ENCODE results near the gene WDFY4. TPM values are rescaled to one million over a fixed set of nuclear protein-coding genes. Genes with fewer than 3 reads are reported as not detected.

The WDFY4 gene
- total RNA-seq, 1 experiment from 2014 or later: 0.22 TPM

DNA sequence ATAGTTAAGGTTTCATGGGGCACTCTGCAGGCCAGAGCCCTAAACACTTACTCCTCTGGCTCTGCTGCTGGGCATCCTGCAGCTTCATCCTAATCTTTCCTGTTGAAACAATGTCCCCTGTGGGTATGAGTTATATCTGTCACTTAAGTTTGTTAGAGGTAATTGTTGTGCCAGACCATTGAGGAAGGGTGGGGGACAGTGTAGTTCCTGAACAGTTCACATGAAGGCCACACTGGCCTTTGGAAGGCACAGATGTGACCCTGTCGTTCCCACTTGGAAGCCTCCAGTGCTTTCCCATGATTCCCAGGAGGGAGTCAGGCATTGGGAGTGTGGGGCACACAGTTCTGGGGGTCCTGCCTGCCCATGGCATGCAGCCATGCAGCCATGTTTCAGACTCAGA, 65.3 kb downstream of the WDFY4 start:
- Histone ChIP-seq H3K9me3 (ENCODE audit: control insufficient read depth in 1 of 2, insufficient read depth in 1 of 2, low read depth in 1 of 2, low read length in 2 of 2) (no peaks in the 10 kb centered on the region), H3K36me3 (ENCODE audit: control insufficient read depth in 1 of 2, insufficient read depth in 2 of 2, low read length in 2 of 2) (no peaks in the 10 kb centered on the region), H3K4me1 (ENCODE audit: control insufficient read depth in 1 of 2, insufficient read depth in 2 of 2, low read length in 2 of 2) (no peaks in the 10 kb centered on the region), H3K9me2 (ENCODE audit: insufficient read depth) (no peaks in the 10 kb centered on the region), H3K79me2 (ENCODE audit: insufficient read depth, low read length) (no peaks in the 10 kb centered on the region), H3K4me3 (replicated peaks in 1 of 2; ENCODE audit: low read depth in 1 of 2, low read length in 2 of 2) (no peak overlapping the region), H3K27me3 (ENCODE audit: insufficient read depth, low read length) (peaks cover 8% of the 10 kb centered on the region; the same call in 1 of the 2 replicates), H3K4me2 (ENCODE audit: low read length) (no peak overlapping the region), H3K27ac (ENCODE audit: low read depth, low read length) (no peak overlapping the region), H4K20me1 (ENCODE audit: insufficient read depth) (no peaks in the 10 kb centered on the region), H2AFZ (ENCODE audit: low read depth, low read length, poor library complexity, severe bottlenecking) (no peak overlapping the region), H3K9ac (ENCODE audit: low read length) (no peak overlapping the region)
- intact Hi-C loops (cut with micrococcal nuclease): no loop called here
- no peak for DNase-seq (ENCODE audit: low read depth, low spot score)
- TF ChIP-seq ELF1 (IDR thresholded peaks at IDR 0.05; ENCODE audit: borderline replicate concordance, low read depth) (no peak), CEBPB (IDR thresholded peaks at IDR 0.05; ENCODE audit: low read depth) (no peak), EGR1 (IDR thresholded peaks at IDR 0.05; ENCODE audit: low read depth) (no peak), YY1 (IDR thresholded peaks at IDR 0.05; ENCODE audit: extremely low read depth, insufficient replicate concordance, low read depth, low read length) (no peak), CBX3 (IDR thresholded peaks at IDR 0.05; ENCODE audit: low read depth) (no peak), ZNF274 (IDR thresholded peaks at IDR 0.05; ENCODE audit: low read depth, low read length) (no peak), JUND (IDR thresholded peaks at IDR 0.05) (no peak), SRF (IDR thresholded peaks at IDR 0.05; ENCODE audit: low read depth) (no peak), ZFX (IDR thresholded peaks at IDR 0.05) (no peak), TCF7L2 (IDR thresholded peaks at IDR 0.05; ENCODE audit: borderline replicate concordance, extremely low read depth, insufficient read depth, insufficient read length) (no peak), FOSL1 (IDR thresholded peaks at IDR 0.05; ENCODE audit: low read depth) (no peak), RAD21 (IDR thresholded peaks at IDR 0.05; ENCODE audit: low read depth) (no peak), POLR2AphosphoS5 (IDR thresholded peaks at IDR 0.05; ENCODE audit: low read depth, low read length) (no peak)
- TF ChIP-seq, protein P1, sequence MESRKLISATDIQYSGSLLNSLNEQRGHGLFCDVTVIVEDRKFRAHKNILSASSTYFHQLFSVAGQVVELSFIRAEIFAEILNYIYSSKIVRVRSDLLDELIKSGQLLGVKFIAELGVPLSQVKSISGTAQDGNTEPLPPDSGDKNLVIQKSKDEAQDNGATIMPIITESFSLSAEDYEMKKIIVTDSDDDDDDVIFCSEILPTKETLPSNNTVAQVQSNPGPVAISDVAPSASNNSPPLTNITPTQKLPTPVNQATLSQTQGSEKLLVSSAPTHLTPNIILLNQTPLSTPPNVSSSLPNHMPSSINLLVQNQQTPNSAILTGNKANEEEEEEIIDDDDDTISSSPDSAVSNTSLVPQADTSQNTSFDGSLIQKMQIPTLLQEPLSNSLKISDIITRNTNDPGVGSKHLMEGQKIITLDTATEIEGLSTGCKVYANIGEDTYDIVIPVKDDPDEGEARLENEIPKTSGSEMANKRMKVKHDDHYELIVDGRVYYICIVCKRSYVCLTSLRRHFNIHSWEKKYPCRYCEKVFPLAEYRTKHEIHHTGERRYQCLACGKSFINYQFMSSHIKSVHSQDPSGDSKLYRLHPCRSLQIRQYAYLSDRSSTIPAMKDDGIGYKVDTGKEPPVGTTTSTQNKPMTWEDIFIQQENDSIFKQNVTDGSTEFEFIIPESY (IDR thresholded peaks at IDR 0.05; ENCODE audit: extremely low read depth, insufficient replicate concordance, low read length): no peak
- TF ChIP-seq, protein P2, sequence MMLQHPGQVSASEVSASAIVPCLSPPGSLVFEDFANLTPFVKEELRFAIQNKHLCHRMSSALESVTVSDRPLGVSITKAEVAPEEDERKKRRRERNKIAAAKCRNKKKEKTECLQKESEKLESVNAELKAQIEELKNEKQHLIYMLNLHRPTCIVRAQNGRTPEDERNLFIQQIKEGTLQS (IDR thresholded peaks at IDR 0.05): no peak
- TF ChIP-seq, protein P3, sequence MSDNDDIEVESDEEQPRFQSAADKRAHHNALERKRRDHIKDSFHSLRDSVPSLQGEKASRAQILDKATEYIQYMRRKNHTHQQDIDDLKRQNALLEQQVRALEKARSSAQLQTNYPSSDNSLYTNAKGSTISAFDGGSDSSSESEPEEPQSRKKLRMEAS (IDR thresholded peaks at IDR 0.05): no peak
- TF ChIP-seq, protein P4, sequence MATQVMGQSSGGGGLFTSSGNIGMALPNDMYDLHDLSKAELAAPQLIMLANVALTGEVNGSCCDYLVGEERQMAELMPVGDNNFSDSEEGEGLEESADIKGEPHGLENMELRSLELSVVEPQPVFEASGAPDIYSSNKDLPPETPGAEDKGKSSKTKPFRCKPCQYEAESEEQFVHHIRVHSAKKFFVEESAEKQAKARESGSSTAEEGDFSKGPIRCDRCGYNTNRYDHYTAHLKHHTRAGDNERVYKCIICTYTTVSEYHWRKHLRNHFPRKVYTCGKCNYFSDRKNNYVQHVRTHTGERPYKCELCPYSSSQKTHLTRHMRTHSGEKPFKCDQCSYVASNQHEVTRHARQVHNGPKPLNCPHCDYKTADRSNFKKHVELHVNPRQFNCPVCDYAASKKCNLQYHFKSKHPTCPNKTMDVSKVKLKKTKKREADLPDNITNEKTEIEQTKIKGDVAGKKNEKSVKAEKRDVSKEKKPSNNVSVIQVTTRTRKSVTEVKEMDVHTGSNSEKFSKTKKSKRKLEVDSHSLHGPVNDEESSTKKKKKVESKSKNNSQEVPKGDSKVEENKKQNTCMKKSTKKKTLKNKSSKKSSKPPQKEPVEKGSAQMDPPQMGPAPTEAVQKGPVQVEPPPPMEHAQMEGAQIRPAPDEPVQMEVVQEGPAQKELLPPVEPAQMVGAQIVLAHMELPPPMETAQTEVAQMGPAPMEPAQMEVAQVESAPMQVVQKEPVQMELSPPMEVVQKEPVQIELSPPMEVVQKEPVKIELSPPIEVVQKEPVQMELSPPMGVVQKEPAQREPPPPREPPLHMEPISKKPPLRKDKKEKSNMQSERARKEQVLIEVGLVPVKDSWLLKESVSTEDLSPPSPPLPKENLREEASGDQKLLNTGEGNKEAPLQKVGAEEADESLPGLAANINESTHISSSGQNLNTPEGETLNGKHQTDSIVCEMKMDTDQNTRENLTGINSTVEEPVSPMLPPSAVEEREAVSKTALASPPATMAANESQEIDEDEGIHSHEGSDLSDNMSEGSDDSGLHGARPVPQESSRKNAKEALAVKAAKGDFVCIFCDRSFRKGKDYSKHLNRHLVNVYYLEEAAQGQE (IDR thresholded peaks at IDR 0.05; ENCODE audit: low read depth): no peak
- TF ChIP-seq, protein P5, sequence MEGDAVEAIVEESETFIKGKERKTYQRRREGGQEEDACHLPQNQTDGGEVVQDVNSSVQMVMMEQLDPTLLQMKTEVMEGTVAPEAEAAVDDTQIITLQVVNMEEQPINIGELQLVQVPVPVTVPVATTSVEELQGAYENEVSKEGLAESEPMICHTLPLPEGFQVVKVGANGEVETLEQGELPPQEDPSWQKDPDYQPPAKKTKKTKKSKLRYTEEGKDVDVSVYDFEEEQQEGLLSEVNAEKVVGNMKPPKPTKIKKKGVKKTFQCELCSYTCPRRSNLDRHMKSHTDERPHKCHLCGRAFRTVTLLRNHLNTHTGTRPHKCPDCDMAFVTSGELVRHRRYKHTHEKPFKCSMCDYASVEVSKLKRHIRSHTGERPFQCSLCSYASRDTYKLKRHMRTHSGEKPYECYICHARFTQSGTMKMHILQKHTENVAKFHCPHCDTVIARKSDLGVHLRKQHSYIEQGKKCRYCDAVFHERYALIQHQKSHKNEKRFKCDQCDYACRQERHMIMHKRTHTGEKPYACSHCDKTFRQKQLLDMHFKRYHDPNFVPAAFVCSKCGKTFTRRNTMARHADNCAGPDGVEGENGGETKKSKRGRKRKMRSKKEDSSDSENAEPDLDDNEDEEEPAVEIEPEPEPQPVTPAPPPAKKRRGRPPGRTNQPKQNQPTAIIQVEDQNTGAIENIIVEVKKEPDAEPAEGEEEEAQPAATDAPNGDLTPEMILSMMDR (IDR thresholded peaks at IDR 0.05 in 2 of 3, conservative IDR thresholded peaks at IDR 0.05 in 1 of 3; ENCODE audit: borderline replicate concordance in 1 of 3, insufficient read depth in 1 of 3, low read depth in 2 of 3, low read length in 2 of 3): no peak
- ChIA-PET RAD21 (ENCODE audit: low non-redundant PET in 1 of 2, low total read pairs in 2 of 2, uncharacterized antibody in 2 of 2, unreplicated experiment in 2 of 2) (no interaction called here), CTCF (no interaction called here), POLR2A (no interaction called here)
- ATAC-seq: no peak
- BruUV-seq (replicated peaks): no TSS peak
